Adrenal gland (tissue), 5 donors: Measurements from ENCODE around the gene ZMAT5.

ENCODE experiments used
- POLR2A ChIP-seq, 2 donors: fragments of 450-650 bp; IDR thresholded peaks; one replicate each; pipeline ENCODE4 v1.6.1; 2017; ENCODE audit warnings: antibody characterized with exemption in 2 of 2, mild to moderate bottlenecking in 2 of 2, moderate library complexity in 1 of 2
- TF ChIP-seq, protein P1 (sequence below), 6 experiments: fragments of 450-650 bp in 4 of 6; fragments of 200-600 bp in 2 of 6; sonication (generic) in 1 of 6; IDR thresholded peaks; 1 replicate in 5 of 6; 2 replicates in 1 of 6; pipeline versions ENCODE4 v1.5.1 to v1.8.0; 2016 to 2021; ENCODE audit warnings: antibody characterized with exemption in 6 of 6, mild to moderate bottlenecking in 2 of 6, moderate library complexity in 1 of 6
- donor health status: DM: no; HTN: no; CAD: no.

GRCh38 chr22:29702931-29703501 lies 63.8 kb downstream of the ZMAT5 start:
- TF ChIP-seq, protein P1, sequence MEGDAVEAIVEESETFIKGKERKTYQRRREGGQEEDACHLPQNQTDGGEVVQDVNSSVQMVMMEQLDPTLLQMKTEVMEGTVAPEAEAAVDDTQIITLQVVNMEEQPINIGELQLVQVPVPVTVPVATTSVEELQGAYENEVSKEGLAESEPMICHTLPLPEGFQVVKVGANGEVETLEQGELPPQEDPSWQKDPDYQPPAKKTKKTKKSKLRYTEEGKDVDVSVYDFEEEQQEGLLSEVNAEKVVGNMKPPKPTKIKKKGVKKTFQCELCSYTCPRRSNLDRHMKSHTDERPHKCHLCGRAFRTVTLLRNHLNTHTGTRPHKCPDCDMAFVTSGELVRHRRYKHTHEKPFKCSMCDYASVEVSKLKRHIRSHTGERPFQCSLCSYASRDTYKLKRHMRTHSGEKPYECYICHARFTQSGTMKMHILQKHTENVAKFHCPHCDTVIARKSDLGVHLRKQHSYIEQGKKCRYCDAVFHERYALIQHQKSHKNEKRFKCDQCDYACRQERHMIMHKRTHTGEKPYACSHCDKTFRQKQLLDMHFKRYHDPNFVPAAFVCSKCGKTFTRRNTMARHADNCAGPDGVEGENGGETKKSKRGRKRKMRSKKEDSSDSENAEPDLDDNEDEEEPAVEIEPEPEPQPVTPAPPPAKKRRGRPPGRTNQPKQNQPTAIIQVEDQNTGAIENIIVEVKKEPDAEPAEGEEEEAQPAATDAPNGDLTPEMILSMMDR (IDR thresholded peaks at IDR 0.05), result no peak
- no peak for TF ChIP-seq POLR2A (IDR thresholded peaks at IDR 0.05)
